Measurements from ENCODE around the gene SPEG. TPM values are rescaled to one million over a fixed set of nuclear protein-coding genes. Genes with fewer than 3 reads are reported as not detected.

Gene SPEG
- total RNA-seq, 6 donors from 2014 or later: 2.3 to 8.9 (median 4.9) TPM

DNA sequence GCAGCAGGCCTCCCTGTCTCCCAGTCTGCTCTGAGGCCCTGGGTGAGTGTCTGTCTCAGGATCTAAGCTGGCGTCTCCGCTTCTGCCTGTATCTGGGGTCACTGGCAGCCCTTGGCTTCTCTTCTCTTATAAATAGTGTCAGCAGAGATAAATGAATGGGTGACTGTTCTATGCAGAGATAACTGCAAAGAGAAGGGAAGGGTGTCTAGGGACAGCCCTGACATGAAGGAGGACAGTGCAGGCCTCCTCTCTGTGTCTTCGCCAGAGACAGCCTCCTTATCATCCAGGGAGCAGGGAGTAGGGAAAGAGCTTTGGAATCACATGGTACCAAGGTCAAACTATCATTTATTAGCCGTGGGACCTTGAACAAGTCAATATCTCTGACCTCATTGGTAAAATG lies 35.8 kb downstream of the SPEG start:
- DNase-seq (no peak), ATAC-seq (ENCODE audit: low FRiP score in 2 of 2) (no peak)
- Histone ChIP-seq H3K9me3 (no peaks in the 10 kb centered on the region), H3K27ac (no peak overlapping the region), H3K4me1 (no peaks in the 10 kb centered on the region), H3K27me3 (no peaks in the 10 kb centered on the region), H3K4me3 (no peak overlapping the region), H3K36me3 (no peaks in the 10 kb centered on the region)
- WGBS, 2 donors: 63 to 69% methylated on average over 4 of the region's 4 CpGs
- TF ChIP-seq POLR2A (IDR thresholded peaks at IDR 0.05) (no peak), POLR2AphosphoS5 (IDR thresholded peaks at IDR 0.05) (no peak)

DNA sequence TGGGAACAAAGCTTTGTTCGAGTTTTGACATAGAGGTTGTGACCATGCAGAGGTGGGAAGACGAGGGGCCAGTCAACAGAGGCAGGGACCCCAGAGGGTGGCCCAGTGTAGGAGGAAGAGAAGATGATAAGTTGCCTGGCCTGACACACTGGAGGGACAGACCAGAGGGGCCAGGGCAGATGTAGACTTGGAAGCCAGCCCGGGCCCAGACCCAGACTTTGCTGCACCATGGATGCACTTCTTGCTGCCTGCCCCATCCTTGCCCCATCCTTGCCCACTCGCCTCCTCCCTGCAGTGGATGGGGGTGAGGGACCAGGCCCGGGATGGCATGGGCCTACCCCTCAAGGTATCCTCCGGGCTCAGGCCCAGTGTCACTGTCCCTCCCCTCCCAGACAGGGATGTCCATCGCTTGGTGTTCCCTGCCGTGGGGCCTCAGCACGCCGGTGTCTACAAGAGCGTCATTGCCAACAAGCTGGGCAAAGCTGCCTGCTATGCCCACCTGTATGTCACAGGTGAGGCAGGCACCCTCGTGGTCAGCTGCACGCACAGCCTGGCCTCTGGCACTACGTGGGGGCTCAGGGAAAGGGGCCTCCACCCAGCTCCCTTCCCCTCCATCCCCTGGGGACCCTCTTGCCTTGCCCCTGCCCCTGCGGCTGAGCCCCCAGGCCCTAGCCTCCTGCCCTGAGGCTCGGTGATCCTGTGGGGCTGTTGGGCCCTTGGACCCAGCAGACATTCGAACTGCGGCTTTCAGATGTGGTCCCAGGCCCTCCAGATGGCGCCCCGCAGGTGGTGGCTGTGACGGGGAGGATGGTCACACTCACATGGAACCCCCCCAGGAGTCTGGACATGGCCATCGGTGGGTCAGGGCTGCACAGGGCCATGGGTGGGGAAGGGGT lies 37.1 kb downstream of the SPEG start:
- peaks cover 0 to 5% (median 2%) of the 10 kb centered on the region in 4 donors for H3K4me1 ChIP-seq
- H3K36me3 ChIP-seq: no peaks in the 10 kb centered on the region
- peak in 1 of 2 donors; percentile 56 for DNase-seq
- TF ChIP-seq POLR2AphosphoS5 (IDR thresholded peaks at IDR 0.05): no peak
- TF ChIP-seq EP300 (IDR thresholded peaks at IDR 0.05): no peak
- no peak for TF ChIP-seq POLR2A (IDR thresholded peaks at IDR 0.05)
- TF ChIP-seq, protein P1, sequence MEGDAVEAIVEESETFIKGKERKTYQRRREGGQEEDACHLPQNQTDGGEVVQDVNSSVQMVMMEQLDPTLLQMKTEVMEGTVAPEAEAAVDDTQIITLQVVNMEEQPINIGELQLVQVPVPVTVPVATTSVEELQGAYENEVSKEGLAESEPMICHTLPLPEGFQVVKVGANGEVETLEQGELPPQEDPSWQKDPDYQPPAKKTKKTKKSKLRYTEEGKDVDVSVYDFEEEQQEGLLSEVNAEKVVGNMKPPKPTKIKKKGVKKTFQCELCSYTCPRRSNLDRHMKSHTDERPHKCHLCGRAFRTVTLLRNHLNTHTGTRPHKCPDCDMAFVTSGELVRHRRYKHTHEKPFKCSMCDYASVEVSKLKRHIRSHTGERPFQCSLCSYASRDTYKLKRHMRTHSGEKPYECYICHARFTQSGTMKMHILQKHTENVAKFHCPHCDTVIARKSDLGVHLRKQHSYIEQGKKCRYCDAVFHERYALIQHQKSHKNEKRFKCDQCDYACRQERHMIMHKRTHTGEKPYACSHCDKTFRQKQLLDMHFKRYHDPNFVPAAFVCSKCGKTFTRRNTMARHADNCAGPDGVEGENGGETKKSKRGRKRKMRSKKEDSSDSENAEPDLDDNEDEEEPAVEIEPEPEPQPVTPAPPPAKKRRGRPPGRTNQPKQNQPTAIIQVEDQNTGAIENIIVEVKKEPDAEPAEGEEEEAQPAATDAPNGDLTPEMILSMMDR (IDR thresholded peaks at IDR 0.05): no peak
- H3K27ac ChIP-seq: no peak overlapping the region
- WGBS, 2 donors: 76 to 80% methylated on average over 11 to 20 of the region's 22 CpGs
- H3K27me3 ChIP-seq: peaks cover 0 to 2% (median 0%) of the 10 kb centered on the region in 4 donors
- H3K4me3 ChIP-seq: no peak overlapping the region
- no peaks in the 10 kb centered on the region for H3K9me3 ChIP-seq
- no peak for ATAC-seq (ENCODE audit: low FRiP score in 2 of 2)

GRCh38 chr2:219472629-219473187 lies 38.1 kb downstream of the SPEG start:
- no peaks in the 10 kb centered on the region for H3K9me3 ChIP-seq
- H3K4me3 ChIP-seq: no peak overlapping the region
- TF ChIP-seq EP300 (IDR thresholded peaks at IDR 0.05): no peak
- TF ChIP-seq, protein P1 (IDR thresholded peaks at IDR 0.05): no peak
- TF ChIP-seq POLR2AphosphoS5 (IDR thresholded peaks at IDR 0.05): no peak
- TF ChIP-seq POLR2A (IDR thresholded peaks at IDR 0.05): no peak
- peaks cover 0 to 4% (median 0%) of the 10 kb centered on the region in 4 donors for H3K27me3 ChIP-seq
- WGBS, 2 donors: 63 to 91% methylated on average over 1 to 10 of the region's 12 CpGs
- ATAC-seq (ENCODE audit: low FRiP score in 2 of 2): peak in 1 of 2 donors; percentile 39
- peak in 1 of 2 donors; percentile 66 for DNase-seq
- no peaks in the 10 kb centered on the region for H3K36me3 ChIP-seq
- no peak overlapping the region for H3K27ac ChIP-seq
- peaks cover 0 to 5% (median 2%) of the 10 kb centered on the region in 4 donors for H3K4me1 ChIP-seq

DNA sequence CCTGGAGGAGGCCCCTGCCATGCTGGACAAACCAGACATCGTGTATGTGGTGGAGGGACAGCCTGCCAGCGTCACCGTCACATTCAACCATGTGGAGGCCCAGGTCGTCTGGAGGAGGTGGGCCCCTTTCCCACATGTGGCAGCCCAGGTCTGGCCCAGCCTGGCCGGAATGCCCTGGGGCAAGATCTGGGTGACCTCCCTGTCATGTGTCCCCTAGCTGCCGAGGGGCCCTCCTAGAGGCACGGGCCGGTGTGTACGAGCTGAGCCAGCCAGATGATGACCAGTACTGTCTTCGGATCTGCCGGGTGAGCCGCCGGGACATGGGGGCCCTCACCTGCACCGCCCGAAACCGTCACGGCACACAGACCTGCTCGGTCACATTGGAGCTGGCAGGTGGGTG lies 38.9 kb downstream of the SPEG start:
- peaks cover 0 to 4% (median 0%) of the 10 kb centered on the region in 4 donors for H3K27me3 ChIP-seq
- H3K36me3 ChIP-seq: no peaks in the 10 kb centered on the region
- 93% methylated on average over 18 of the region's 18 CpGs; no CpG with 5 or more reads in 1 of the 2 donors for WGBS, 2 donors
- ATAC-seq (ENCODE audit: low FRiP score in 2 of 2): no peak
- peak in 1 of 2 donors; percentile 73 for DNase-seq
- no peaks in the 10 kb centered on the region for H3K9me3 ChIP-seq
- no peak overlapping the region for H3K27ac ChIP-seq
- H3K4me1 ChIP-seq: peaks cover 0 to 5% (median 2%) of the 10 kb centered on the region in 4 donors
- no peak overlapping the region for H3K4me3 ChIP-seq
- TF ChIP-seq POLR2AphosphoS5 (IDR thresholded peaks at IDR 0.05) (no peak), EP300 (IDR thresholded peaks at IDR 0.05) (no peak), POLR2A (IDR thresholded peaks at IDR 0.05) (no peak)
- TF ChIP-seq, protein P1 (IDR thresholded peaks at IDR 0.05): no peak

DNA sequence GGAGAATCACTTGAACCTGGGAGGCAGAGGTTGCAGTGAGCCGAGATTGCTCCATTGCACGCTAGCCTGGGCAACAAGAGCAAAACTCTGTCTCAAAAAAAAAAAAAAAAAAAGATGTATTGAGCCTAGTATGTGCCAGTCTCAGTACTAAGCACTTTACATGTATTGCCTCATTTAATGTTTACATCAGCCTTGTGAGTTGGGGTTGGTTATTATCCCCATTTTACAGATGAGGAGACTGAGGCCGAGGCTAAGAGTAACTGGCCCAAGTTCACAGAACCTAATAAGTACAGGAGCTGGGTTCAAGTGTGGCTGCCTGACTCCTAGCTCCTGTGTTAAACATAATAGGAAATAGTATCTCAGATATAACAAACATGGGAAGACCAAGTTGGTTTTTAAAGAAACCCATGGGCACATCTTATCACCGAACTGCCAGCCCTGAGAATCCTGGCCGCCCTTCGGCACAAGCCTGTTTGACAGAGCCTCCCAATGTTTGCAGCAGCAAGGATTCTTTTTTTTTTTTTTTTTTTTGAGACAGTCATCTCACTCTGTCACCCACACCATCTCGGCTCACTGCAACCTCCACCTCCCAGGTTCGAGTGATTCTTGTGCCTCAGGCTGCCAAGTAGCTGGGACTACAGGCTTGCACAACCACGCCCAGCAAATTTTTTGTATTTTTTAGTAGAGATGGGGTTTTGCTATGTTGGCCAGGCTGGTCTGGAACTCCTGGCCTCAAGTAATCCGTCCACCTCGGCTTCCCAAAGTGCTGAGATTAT lies 39.8 kb downstream of the SPEG start:
- H3K27ac ChIP-seq: no peak overlapping the region
- WGBS, 2 donors: 68 to 72% methylated on average over 11 of the region's 11 CpGs
- peaks cover 0 to 4% (median 0%) of the 10 kb centered on the region in 4 donors for H3K27me3 ChIP-seq
- no peaks in the 10 kb centered on the region for H3K9me3 ChIP-seq
- DNase-seq (no peak), ATAC-seq (ENCODE audit: low FRiP score in 2 of 2) (no peak)
- TF ChIP-seq EP300 (IDR thresholded peaks at IDR 0.05): no peak
- TF ChIP-seq POLR2A (IDR thresholded peaks at IDR 0.05): no peak
- TF ChIP-seq POLR2AphosphoS5 (IDR thresholded peaks at IDR 0.05): no peak
- TF ChIP-seq, protein P1 (IDR thresholded peaks at IDR 0.05): no peak
- peaks cover 0 to 5% (median 2%) of the 10 kb centered on the region in 4 donors for H3K4me1 ChIP-seq
- no peak overlapping the region for H3K4me3 ChIP-seq
- no peaks in the 10 kb centered on the region for H3K36me3 ChIP-seq

Measured in upper lobe of left lung (tissue), 6 donors.